ENCODE measurements around the gene INPP5J. TPM values are rescaled to one million over a fixed set of nuclear protein-coding genes. Genes with fewer than 3 reads are reported as not detected.

Gene INPP5J
- total and polyA plus RNA-seq, 11 donors: 8.4 to 23.1 (median 19.5) TPM

GRCh38 chr22:31091106-31091975, 31.4 kb upstream of the INPP5J start:
- intact Hi-C loops (cut with DNase I): loop anchor here in 1 of 10 donors (10.0 kb wide), 1 partner anchor 53 kb away; the partner anchor contains the start of gene PLA2G3

GRCh38 chr22:31092161-31092560, 30.6 kb upstream of the INPP5J start:
- H3K27me3 ChIP-seq: no peaks in the 10 kb centered on the region
- H3K9me3 ChIP-seq: no peaks in the 10 kb centered on the region
- DNase-seq (no peak), ATAC-seq (no peak)
- H3K4me1 ChIP-seq: peaks cover 0 to 80% (median 18%) of the 10 kb centered on the region in 12 donors
- 90 to 96% (median 94%) methylated on average over 2 to 9 of the region's 9 CpGs for WGBS, 4 donors
- TF ChIP-seq POLR2A (IDR thresholded peaks at IDR 0.05) (no peak), CTCF (IDR thresholded peaks at IDR 0.05) (no peak)
- peaks cover 7 to 100% (median 95%) of the 10 kb centered on the region in 9 donors for H3K36me3 ChIP-seq
- peak overlapping the region in 11 of 12 donors; percentile 17 to 99 (median 91) for H3K27ac ChIP-seq
- intact Hi-C loops (cut with DNase I): loop anchor here in 1 of 10 donors (10.0 kb wide), 1 partner anchor 53 kb away; the partner anchor contains the start of gene PLA2G3
- H3K4me3 ChIP-seq: no peak overlapping the region

More at GRCh38 chr22:31091106-31091975, 31.4 kb upstream of the INPP5J start:
- Histone ChIP-seq H3K27ac (peak overlapping the region in 5 of 12 donors; percentile 9 to 99 (median 57)), H3K9me3 (no peaks in the 10 kb centered on the region), H3K27me3 (no peaks in the 10 kb centered on the region), H3K4me1 (peaks cover 0 to 88% (median 23%) of the 10 kb centered on the region in 12 donors), H3K36me3 (peaks cover 3 to 99% (median 89%) of the 10 kb centered on the region in 9 donors), H3K4me3 (no peak overlapping the region)
- DNase-seq (peak in 1 of 5 donors; percentile 70), ATAC-seq (no peak)
- TF ChIP-seq POLR2A (IDR thresholded peaks at IDR 0.05) (no peak), CTCF (IDR thresholded peaks at IDR 0.05) (no peak)
- 68 to 81% (median 76%) methylated on average over 23 to 29 of the region's 29 CpGs for WGBS, 4 donors

GRCh38 chr22:31093086-31093850, 29.5 kb upstream of the INPP5J start:
- Histone ChIP-seq H3K4me3 (peak overlapping the region; percentile 36 to 69 (median 56)), H3K27me3 (no peaks in the 10 kb centered on the region), H3K9me3 (no peaks in the 10 kb centered on the region), H3K36me3 (peaks cover 7 to 100% (median 99%) of the 10 kb centered on the region in 9 donors), H3K27ac (peak overlapping the region; percentile 74 to 99 (median 93)), H3K4me1 (peaks cover 0 to 76% (median 19%) of the 10 kb centered on the region in 12 donors)
- DNase-seq (peak; percentile 81 to 90 (median 85)), ATAC-seq (peak; percentile 71 to 87 (median 84))
- TF ChIP-seq POLR2A (IDR thresholded peaks at IDR 0.05) (peak in 1 of 2 donors; percentile 42), CTCF (IDR thresholded peaks at IDR 0.05) (no peak)
- WGBS, 4 donors: 44 to 58% (median 55%) methylated on average over 31 to 33 of the region's 33 CpGs
- intact Hi-C loops (cut with DNase I): loop anchor here in 1 of 10 donors (10.0 kb wide), 1 partner anchor 52 kb away; the partner anchor contains the start of gene PLA2G3

All from heart left ventricle (tissue), 16 donors.